Measurements from ENCODE around the gene PTPRE.

Gene PTPRE

DNA sequence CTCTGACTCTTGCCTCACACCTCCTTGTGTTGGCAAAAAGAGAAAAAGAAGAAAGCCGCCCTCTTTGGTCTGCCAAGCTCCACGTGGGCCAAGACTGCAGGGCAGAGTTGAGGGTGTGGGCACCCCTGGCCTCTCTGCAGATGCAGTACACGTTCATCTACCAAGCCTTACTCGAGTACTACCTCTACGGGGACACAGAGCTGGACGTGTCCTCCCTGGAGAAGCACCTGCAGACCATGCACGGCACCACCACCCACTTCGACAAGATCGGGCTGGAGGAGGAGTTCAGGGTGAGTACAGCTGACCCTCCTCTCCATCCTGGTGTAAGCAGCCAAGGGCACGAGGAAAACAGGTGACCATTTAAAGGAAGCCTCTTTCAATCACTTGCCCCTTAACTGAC is 163.3 kb downstream of the PTPRE start:
- H3K27me3 Mint-ChIP-seq = no peaks in the 10 kb centered on the region
- H3K27ac Mint-ChIP-seq (ENCODE audit: low read depth) = peak overlapping the region; percentile 53
- no peaks in the 10 kb centered on the region for H3K9me3 Mint-ChIP-seq
- H3K36me3 Mint-ChIP-seq (ENCODE audit: insufficient read depth) = peaks cover 70% of the 10 kb centered on the region
- no peak overlapping the region for H3K4me3 Mint-ChIP-seq
- H3K4me1 Mint-ChIP-seq = peaks cover 32% of the 10 kb centered on the region
- ATAC-seq (replicated peaks; ENCODE audit: extremely low read depth, poor library complexity, severe bottlenecking) (no peak), DNase-seq (ENCODE audit: low spot score in 2 of 2) (no peak)

DNA sequence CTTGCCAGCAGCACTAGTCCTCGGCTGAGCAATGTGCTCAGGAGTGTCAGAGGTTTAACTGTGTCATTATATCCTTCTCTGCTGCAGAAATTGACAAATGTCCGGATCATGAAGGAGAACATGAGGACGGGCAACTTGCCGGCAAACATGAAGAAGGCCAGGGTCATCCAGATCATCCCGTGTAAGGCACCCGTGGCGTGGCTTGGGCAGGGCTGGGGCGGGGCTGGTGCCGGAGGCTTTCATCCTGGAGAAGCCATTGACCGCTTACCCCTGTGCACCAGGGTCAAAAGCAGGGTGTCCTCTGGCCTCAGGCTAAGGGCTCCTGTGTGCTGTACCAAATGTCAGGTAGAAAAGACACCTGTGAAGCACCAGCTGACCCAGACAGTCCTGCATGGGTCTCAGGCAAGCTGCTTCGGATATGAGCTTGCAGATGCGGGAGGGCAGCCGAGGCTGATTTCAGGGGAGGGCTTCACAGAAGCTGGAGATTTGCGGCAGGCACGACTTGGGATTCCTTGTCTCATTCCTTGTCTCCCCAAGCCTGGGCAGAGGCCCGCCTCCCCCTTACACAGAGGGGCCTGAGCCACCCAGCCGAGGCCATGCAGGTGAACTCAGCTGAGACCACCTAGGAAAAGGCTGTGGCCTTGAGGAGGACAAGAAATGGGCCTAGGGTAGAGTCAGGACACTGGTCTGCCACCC is 164.0 kb downstream of the PTPRE start:
- Mint-ChIP-seq H3K27me3 (no peaks in the 10 kb centered on the region), H3K27ac (ENCODE audit: low read depth) (peak overlapping the region; percentile 46), H3K4me3 (no peak overlapping the region), H3K36me3 (ENCODE audit: insufficient read depth) (peaks cover 73% of the 10 kb centered on the region), H3K9me3 (no peaks in the 10 kb centered on the region), H3K4me1 (peaks cover 29% of the 10 kb centered on the region)
- ATAC-seq (replicated peaks; ENCODE audit: extremely low read depth, poor library complexity, severe bottlenecking) (no peak), DNase-seq (ENCODE audit: low spot score in 2 of 2) (no peak)

DNA sequence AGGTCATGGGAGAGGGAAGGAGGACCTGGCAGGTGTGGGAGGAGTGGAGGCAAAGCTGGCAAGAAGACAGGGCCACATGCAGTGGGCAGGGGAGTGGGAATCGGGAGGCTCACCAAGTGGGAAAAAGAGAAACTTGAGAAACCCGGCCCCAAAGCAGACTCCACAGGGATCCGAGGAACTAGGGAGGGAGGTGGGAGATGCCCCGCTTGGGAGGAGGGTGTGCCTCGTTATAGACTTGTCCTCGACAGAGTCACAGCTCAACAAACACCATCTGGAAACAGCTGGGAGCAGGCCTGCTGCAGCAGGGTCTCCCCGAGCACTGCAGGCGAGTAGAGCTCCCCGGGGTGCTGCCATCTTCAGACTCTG is 164.5 kb downstream of the PTPRE start:
- H3K27me3 Mint-ChIP-seq = no peaks in the 10 kb centered on the region
- no peaks in the 10 kb centered on the region for H3K9me3 Mint-ChIP-seq
- peaks cover 24% of the 10 kb centered on the region for H3K4me1 Mint-ChIP-seq
- H3K36me3 Mint-ChIP-seq (ENCODE audit: insufficient read depth) = peaks cover 72% of the 10 kb centered on the region
- peak overlapping the region; percentile 46 for H3K27ac Mint-ChIP-seq (ENCODE audit: low read depth)
- DNase-seq (ENCODE audit: low spot score in 2 of 2) = no peak
- H3K4me3 Mint-ChIP-seq = no peak overlapping the region
- no peak for ATAC-seq (replicated peaks; ENCODE audit: extremely low read depth, poor library complexity, severe bottlenecking)

DNA sequence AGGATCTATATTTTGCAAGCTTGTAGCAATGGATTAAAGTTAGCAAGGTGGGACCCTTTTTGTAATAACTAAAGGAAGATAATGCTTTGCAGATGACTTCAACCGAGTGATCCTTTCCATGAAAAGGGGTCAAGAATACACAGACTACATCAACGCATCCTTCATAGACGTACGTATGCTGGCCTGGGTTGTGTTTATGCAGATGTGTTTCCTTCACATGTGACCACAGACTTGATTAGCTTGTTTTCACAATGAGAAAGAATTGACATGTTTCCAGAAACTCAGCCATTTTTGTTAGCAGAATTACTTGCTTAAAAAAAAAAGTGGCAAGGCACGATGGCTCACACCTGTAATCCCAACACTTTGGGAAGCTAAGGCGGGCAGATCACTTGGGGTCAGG is 165.1 kb downstream of the PTPRE start:
- Mint-ChIP-seq H3K36me3 (ENCODE audit: insufficient read depth) (peaks cover 71% of the 10 kb centered on the region), H3K27ac (ENCODE audit: low read depth) (no peak overlapping the region), H3K4me1 (peaks cover 18% of the 10 kb centered on the region), H3K4me3 (no peak overlapping the region), H3K9me3 (no peaks in the 10 kb centered on the region), H3K27me3 (no peaks in the 10 kb centered on the region)
- ATAC-seq (replicated peaks; ENCODE audit: extremely low read depth, poor library complexity, severe bottlenecking) (no peak), DNase-seq (ENCODE audit: low spot score in 2 of 2) (no peak)

DNA sequence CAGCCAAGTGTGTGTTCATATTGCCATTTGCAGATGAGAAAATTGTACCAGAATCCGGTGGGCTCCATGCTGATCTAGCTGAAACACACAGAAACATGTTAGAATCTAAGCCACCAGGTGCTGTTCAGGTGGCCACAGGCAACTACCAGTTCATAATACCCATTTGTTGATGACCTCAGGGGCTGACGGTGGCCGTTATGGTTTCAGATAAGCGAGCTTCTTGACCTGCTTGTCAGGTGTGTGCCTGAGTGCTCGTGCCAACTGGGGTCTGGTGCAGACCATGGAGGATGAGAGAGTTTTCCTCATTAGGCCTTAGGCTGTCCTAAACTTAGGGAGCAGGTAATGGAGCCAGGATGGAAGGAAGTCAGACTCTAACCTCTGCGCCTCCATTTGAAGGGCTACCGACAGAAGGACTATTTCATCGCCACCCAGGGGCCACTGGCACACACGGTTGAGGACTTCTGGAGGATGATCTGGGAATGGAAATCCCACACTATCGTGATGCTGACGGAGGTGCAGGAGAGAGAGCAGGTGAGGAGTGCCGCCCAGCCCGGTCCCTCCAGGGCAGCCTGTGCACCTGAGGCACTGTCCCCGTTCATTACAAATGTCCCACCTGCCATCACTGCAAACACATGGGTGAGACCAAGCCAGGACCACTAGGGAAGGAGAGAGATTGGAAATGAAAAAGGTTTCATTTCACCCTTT is 166.2 kb downstream of the PTPRE start:
- Mint-ChIP-seq H3K4me1 (peaks cover 13% of the 10 kb centered on the region), H3K27ac (ENCODE audit: low read depth) (no peak overlapping the region), H3K27me3 (no peaks in the 10 kb centered on the region), H3K36me3 (ENCODE audit: insufficient read depth) (peaks cover 68% of the 10 kb centered on the region), H3K4me3 (no peak overlapping the region), H3K9me3 (no peaks in the 10 kb centered on the region)
- no peak for ATAC-seq (replicated peaks; ENCODE audit: extremely low read depth, poor library complexity, severe bottlenecking)
- no peak for DNase-seq (ENCODE audit: low spot score in 2 of 2)

DNA sequence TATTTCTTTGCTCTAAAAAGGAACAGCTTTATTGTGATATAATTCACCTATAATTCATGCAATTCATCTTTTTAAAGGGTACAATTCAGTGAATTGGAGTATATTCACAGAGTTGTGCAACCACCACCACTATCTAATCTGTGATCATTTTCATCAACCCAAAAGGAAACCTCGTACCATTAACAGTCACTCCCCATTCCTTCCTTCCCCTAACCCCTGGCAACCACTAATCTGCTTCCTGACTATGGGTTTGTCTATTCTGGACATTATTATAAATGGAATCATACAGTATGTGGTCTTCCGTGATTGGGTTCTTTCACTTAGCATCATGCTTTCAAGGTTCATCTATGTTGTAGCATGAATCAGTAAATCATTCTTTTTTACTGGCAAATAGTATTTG is 167.0 kb downstream of the PTPRE start:
- H3K4me3 Mint-ChIP-seq = no peak overlapping the region
- no peaks in the 10 kb centered on the region for H3K27me3 Mint-ChIP-seq
- ATAC-seq (replicated peaks; ENCODE audit: extremely low read depth, poor library complexity, severe bottlenecking) (no peak), DNase-seq (ENCODE audit: low spot score in 2 of 2) (no peak)
- H3K4me1 Mint-ChIP-seq = peaks cover 13% of the 10 kb centered on the region
- H3K36me3 Mint-ChIP-seq (ENCODE audit: insufficient read depth) = peaks cover 71% of the 10 kb centered on the region
- H3K9me3 Mint-ChIP-seq = no peaks in the 10 kb centered on the region
- H3K27ac Mint-ChIP-seq (ENCODE audit: low read depth) = no peak overlapping the region

DNA sequence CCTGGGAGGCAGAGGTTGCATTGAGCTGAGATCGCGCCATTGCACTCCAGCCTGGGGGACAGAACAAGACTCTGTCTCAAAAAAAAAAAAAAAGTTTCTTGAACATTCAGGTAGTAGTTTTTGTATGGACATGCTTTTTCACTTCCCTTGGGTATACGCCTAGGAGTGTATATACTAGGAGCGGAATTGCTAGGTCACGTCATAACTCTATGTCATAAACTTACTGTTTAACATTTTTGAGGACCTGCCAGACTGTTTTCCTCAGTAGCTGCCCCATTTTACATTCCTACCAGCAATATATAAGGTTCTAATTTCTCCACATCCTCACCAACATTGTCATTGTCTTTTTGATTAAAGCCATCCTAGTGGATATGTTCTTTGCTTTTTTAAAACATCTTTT is 167.7 kb downstream of the PTPRE start:
- Mint-ChIP-seq H3K4me3 (no peak overlapping the region), H3K36me3 (ENCODE audit: insufficient read depth) (peaks cover 72% of the 10 kb centered on the region), H3K27me3 (no peaks in the 10 kb centered on the region), H3K9me3 (no peaks in the 10 kb centered on the region), H3K27ac (ENCODE audit: low read depth) (no peak overlapping the region), H3K4me1 (peaks cover 13% of the 10 kb centered on the region)
- ATAC-seq (replicated peaks; ENCODE audit: extremely low read depth, poor library complexity, severe bottlenecking) (no peak), DNase-seq (ENCODE audit: low spot score in 2 of 2) (no peak)

DNA sequence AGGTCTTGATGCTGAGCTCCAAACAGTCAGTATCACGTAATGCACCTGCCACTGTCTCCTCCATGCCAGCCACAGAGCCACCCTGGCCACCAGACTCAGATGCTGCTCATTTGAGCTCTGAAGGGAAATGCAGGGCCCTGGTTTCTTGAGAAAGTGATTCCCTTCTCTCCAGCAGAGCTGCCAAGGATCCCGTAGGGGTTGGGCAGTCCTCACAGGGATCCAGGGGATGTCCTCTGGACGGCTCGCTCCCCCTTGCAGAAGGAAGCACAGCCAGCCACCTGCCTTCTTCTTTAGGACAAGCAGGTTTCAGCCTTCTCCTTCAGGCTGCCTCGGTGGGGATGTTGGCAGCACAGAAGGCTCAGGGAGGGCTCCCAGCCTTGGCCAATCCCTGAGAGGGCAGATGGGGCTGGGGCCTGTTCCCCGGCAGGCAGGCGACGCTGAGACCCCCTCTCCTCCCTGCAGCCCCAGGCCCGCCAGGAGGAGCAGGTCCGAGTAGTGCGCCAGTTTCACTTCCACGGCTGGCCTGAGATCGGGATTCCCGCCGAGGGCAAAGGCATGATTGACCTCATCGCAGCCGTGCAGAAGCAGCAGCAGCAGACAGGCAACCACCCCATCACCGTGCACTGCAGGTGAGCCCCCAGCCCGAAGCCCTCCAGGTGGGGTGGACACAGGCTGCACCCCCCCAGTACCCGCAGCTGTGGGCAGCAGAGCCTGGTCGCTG is 170.4 kb downstream of the PTPRE start:
- no peak overlapping the region for H3K27ac Mint-ChIP-seq (ENCODE audit: low read depth)
- no peaks in the 10 kb centered on the region for H3K9me3 Mint-ChIP-seq
- ATAC-seq (replicated peaks; ENCODE audit: extremely low read depth, poor library complexity, severe bottlenecking) (no peak), DNase-seq (ENCODE audit: low spot score in 2 of 2) (no peak)
- peaks cover 78% of the 10 kb centered on the region for H3K36me3 Mint-ChIP-seq (ENCODE audit: insufficient read depth)
- H3K4me1 Mint-ChIP-seq = peaks cover 18% of the 10 kb centered on the region
- H3K27me3 Mint-ChIP-seq = no peaks in the 10 kb centered on the region
- H3K4me3 Mint-ChIP-seq = no peak overlapping the region

DNA sequence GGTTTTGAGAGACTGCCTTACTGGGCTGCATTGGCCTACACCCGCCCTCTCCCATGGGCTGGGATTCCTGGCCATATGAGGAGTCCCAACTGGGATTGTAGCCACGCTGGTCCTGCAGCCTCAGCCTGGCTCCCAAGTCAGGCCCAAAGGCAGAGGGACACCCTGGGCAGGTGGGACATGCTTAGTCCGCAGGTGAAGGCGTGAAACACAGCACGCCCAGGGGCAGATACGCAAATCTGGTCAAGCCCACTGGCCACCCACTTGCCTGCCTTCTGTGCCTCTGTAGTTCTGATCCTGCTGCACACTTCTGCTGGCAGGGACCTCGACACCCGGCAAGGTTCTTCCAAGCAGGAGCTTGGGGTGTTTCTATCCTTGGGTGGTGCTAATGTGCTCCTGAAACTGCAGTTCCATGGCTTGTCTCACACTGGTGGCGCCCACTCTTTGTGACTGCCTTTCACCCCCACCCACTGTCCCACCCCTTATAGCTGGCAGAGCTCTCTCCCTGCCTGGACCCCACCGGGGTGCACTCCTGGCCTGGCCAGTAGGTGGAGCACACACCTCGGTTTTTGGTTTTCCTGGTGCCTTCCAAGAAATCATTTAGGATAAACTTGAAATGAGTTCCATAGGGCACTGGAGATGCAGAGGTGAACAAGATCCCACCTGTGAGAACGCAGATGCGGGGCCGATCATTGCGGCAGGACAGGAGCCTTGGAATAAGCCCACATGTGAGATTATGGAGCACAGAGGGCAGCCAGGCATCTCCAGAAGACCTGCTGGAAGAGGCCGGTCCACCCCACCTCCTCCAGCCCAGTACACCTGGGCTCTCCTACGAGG is 171.4 kb downstream of the PTPRE start:
- Mint-ChIP-seq H3K9me3 (no peaks in the 10 kb centered on the region), H3K36me3 (ENCODE audit: insufficient read depth) (peaks cover 73% of the 10 kb centered on the region), H3K4me3 (no peak overlapping the region), H3K27me3 (no peaks in the 10 kb centered on the region), H3K27ac (ENCODE audit: low read depth) (no peak overlapping the region), H3K4me1 (peaks cover 18% of the 10 kb centered on the region)
- no peak for ATAC-seq (replicated peaks; ENCODE audit: extremely low read depth, poor library complexity, severe bottlenecking)
- DNase-seq (ENCODE audit: low spot score in 2 of 2) = no peak

DNA sequence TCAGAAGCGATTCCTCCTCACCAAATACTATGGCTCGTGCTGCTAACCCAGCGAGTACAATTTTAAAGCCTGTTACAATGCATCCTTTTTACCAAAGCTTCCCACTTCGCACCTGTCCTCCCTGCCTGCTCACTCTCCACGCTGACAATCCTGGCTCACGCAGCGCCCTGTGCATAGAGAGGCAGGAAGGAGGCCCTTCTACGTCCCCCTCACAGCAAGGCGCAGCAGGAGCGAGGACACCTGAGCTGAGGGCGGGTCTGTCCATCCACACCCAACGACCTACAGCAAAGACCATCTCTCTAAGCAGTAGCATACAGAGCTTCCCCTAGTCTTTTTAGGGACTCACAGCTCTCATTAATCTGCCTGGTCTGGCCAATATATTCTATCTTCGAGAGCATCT is 173.3 kb downstream of the PTPRE start:
- peak overlapping the region; percentile 68 for H3K27ac Mint-ChIP-seq (ENCODE audit: low read depth)
- peaks cover 66% of the 10 kb centered on the region for H3K36me3 Mint-ChIP-seq (ENCODE audit: insufficient read depth)
- DNase-seq (ENCODE audit: low spot score in 2 of 2) = no peak
- H3K9me3 Mint-ChIP-seq = no peaks in the 10 kb centered on the region
- H3K4me3 Mint-ChIP-seq = no peak overlapping the region
- H3K27me3 Mint-ChIP-seq = no peaks in the 10 kb centered on the region
- ATAC-seq (replicated peaks; ENCODE audit: extremely low read depth, poor library complexity, severe bottlenecking) = no peak
- H3K4me1 Mint-ChIP-seq = peaks cover 9% of the 10 kb centered on the region

DNA sequence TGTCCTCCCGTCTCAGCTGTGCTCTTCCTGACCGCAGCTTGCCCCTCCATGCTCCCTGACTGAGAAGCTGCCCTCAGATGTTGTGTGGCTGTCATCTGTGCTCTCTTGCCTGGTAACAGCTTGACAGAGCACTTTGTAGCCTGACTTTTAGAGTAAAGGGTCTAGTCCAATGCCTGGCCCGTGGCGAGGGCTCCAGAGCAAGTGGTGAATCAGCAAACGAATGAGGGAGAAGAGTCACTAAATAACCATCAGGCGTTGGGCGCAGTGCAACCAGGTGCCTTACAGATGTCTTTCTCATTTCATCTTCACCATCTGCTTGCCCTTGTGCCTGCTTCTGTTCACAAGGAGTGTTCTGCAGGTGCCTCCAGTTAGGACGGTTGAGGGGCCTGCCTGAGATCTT is 173.7 kb downstream of the PTPRE start:
- Mint-ChIP-seq H3K27ac (ENCODE audit: low read depth) (peak overlapping the region; percentile 68), H3K4me1 (peaks cover 5% of the 10 kb centered on the region), H3K27me3 (no peaks in the 10 kb centered on the region), H3K4me3 (no peak overlapping the region), H3K9me3 (no peaks in the 10 kb centered on the region), H3K36me3 (ENCODE audit: insufficient read depth) (peaks cover 64% of the 10 kb centered on the region)
- ATAC-seq (replicated peaks; ENCODE audit: extremely low read depth, poor library complexity, severe bottlenecking) (no peak), DNase-seq (ENCODE audit: low spot score in 2 of 2) (no peak)

DNA sequence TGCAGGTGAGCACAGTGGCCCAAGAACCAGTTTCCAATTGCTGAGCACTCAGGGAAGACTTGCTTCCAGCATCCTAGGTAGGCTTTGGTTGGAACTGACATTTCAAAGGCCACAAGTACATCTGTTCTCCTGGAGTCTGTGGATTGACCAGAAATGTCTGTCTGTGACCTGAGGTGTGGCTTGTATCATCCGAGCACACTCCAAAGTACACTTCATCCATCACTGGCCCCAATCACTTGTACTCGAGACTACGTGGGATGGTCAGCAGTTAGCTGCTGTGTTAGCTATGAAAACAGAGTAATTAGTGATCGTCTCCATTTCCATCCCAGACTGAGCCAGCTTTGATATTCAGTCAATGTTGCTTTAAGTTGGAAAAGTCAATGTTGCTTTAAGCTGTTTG is 174.3 kb downstream of the PTPRE start:
- DNase-seq (ENCODE audit: low spot score in 2 of 2) = no peak
- Mint-ChIP-seq H3K36me3 (ENCODE audit: insufficient read depth) (peaks cover 58% of the 10 kb centered on the region), H3K4me1 (peaks cover 5% of the 10 kb centered on the region), H3K27me3 (no peaks in the 10 kb centered on the region), H3K4me3 (no peak overlapping the region), H3K27ac (ENCODE audit: low read depth) (no peak overlapping the region), H3K9me3 (no peaks in the 10 kb centered on the region)
- no peak for ATAC-seq (replicated peaks; ENCODE audit: extremely low read depth, poor library complexity, severe bottlenecking)

Measured in central memory CD8-positive, alpha-beta T cell (primary cell).